B cell (primary cell): Measurements from ENCODE around the gene ALAD. TPM values are rescaled to one million over a fixed set of nuclear protein-coding genes. Genes with fewer than 3 reads are reported as not detected.

Source experiments
- ATAC-seq: fragments of 200-7000 bp; cut with Tn5 transposase; one replicate; pipeline ENCODE4 v1.10.0; 2021; ENCODE audit warnings: low read depth, mild to moderate bottlenecking, moderate number of reproducible peaks, moderate library complexity
- CTCF ChIA-PET: fragments of 350-600 bp; sonication (Branson Sonifier 250); formaldehyde crosslinking; loops from one replicate; lab custom pipeline; 2021; ENCODE audit warnings: antibody characterized with exemption, inconsistent platforms; lab: Charles Lee
- POLR2A ChIA-PET: fragments of 350-600 bp; sonication (Branson Sonifier 250); formaldehyde crosslinking; loops from one replicate; lab custom pipeline; 2021; ENCODE audit warnings: antibody characterized with exemption; lab: Charles Lee
- DNase-seq: peaks from one replicate; pipeline ENCODE4 v3.0.0; 2013
- H2AFZ ChIP-seq: 2 replicates; pipeline ENCODE4 v1.6.1; 2012; ENCODE audit warnings: mild to moderate bottlenecking, low read depth, low read length; ENCODE audit not compliant: insufficient read depth, poor library complexity, severe bottlenecking
- H3K27ac ChIP-seq, 2 donors: 1 replicate in 1 of 2; 2 replicates in 1 of 2; pipeline ENCODE4 v1.5.1; 2012 to 2013; ENCODE audit warnings: low read length in 2 of 2, mild to moderate bottlenecking in 2 of 2, moderate library complexity in 1 of 2
- H3K27me3 ChIP-seq, 4 experiments: fragments of 200-600 bp in 1 of 4; sonication (generic) in 1 of 4; replicated peaks in 1 of 4; 1 replicate in 2 of 4; 2 replicates in 2 of 4; pipeline versions ENCODE4 v1.6.1 to v1.7.0; 2013 to 2016; ENCODE audit warnings: low read length in 3 of 4, mild to moderate bottlenecking in 2 of 4, mixed read lengths in 1 of 4, moderate library complexity in 1 of 4; ENCODE audit not compliant: insufficient read depth in 4 of 4, control insufficient read depth in 3 of 4; ENCODE audit errors: control extremely low read depth in 1 of 4
- H3K36me3 ChIP-seq, 2 experiments: replicated peaks in 1 of 2; 1 replicate in 1 of 2; 2 replicates in 1 of 2; pipeline versions ENCODE4 v1.6.1 to v1.7.1; 2013; ENCODE audit warnings: low read length in 1 of 2; ENCODE audit not compliant: insufficient read depth in 2 of 2, control insufficient read depth in 1 of 2; ENCODE audit errors: control extremely low read depth in 1 of 2, extremely low read depth in 1 of 2
- H3K4me1 ChIP-seq, 2 donors: fragments of 200-600 bp in 1 of 2; sonication (generic) in 1 of 2; 1 replicate in 1 of 2; 2 replicates in 1 of 2; pipeline versions ENCODE4 v1.5.1 to v1.6.1; 2013 to 2017; ENCODE audit warnings: low read length in 2 of 2; ENCODE audit not compliant: control insufficient read depth in 2 of 2, insufficient read depth in 2 of 2
- H3K4me2 ChIP-seq: replicated peaks from 2 replicates; pipeline ENCODE3; 2012; ENCODE audit warnings: mild to moderate bottlenecking, low read depth, low read length; ENCODE audit not compliant: poor library complexity, severe bottlenecking
- H3K4me3 ChIP-seq, 5 experiments: fragments of 200-600 bp in 1 of 5; sonication (generic) in 1 of 5; 1 replicate in 3 of 5; 2 replicates in 2 of 5; pipeline versions ENCODE4 v1.5.1 to v1.7.0; 2011 to 2016; ENCODE audit warnings: low read length in 4 of 5, mild to moderate bottlenecking in 4 of 5, low read depth in 2 of 5, control low read depth in 1 of 5, moderate library complexity in 1 of 5; ENCODE audit not compliant: insufficient read depth in 1 of 5; ENCODE audit errors: control extremely low read depth in 1 of 5, extremely low read depth in 1 of 5
- H3K79me2 ChIP-seq: fragments of 200-600 bp; sonication (generic); one replicate; pipeline ENCODE4 v1.6.0; 2016; ENCODE audit warnings: low read length; ENCODE audit not compliant: control insufficient read depth, insufficient read depth
- H3K9ac ChIP-seq: fragments of 200-600 bp; sonication (generic); 2 replicates; pipeline ENCODE4 v1.6.1; 2017; ENCODE audit warnings: mild to moderate bottlenecking, low read length, moderate library complexity
- H3K9me3 ChIP-seq, 3 donors: one replicate each; pipeline versions ENCODE4 v1.6.1 to v1.7.1; 2013; ENCODE audit warnings: low read length in 2 of 3; ENCODE audit not compliant: control insufficient read depth in 2 of 3, insufficient read depth in 1 of 3; ENCODE audit errors: control extremely low read depth in 1 of 3
- H4K20me1 ChIP-seq: 2 replicates; pipeline ENCODE4 v1.6.0; 2012; ENCODE audit warnings: mild to moderate bottlenecking, low read length; ENCODE audit not compliant: insufficient read depth, control insufficient read depth, poor library complexity, severe bottlenecking
- H3K27ac Mint-ChIP-seq: one replicate; pipeline ENCODE4 v1.8.0; 2021; ENCODE audit warnings: mixed read lengths
- H3K27me3 Mint-ChIP-seq: one replicate; pipeline ENCODE4 v1.8.0; 2021; ENCODE audit warnings: mixed read lengths
- H3K4me1 Mint-ChIP-seq: one replicate; pipeline ENCODE4 v1.8.0; 2021; ENCODE audit warnings: mixed read lengths
- H3K4me3 Mint-ChIP-seq: one replicate; pipeline ENCODE4 v1.8.0; 2021; ENCODE audit warnings: mixed read lengths
- H3K9me3 Mint-ChIP-seq: one replicate; pipeline ENCODE4 v1.8.0; 2022; ENCODE audit warnings: mixed read lengths; ENCODE audit not compliant: insufficient read depth
- EZH2 ChIP-seq: IDR thresholded peaks from 2 replicates; pipeline ENCODE4 v1.6.1; 2012; ENCODE audit warnings: borderline replicate concordance, low read depth, mild to moderate bottlenecking, moderate library complexity, low read length; ENCODE audit not compliant: insufficient read depth, poor library complexity, severe bottlenecking
- WGBS: methylation state at CpG from one replicate; pipeline ENCODE4 v1.1.5; 2013; ENCODE audit warnings: missing lambda C conversion rate; ENCODE audit not compliant: insufficient coverage; 5-methylcytosine and 5-hydroxymethylcytosine counted together
- intact Hi-C: fragments of 100-400 bp; cut with micrococcal nuclease; formaldehyde crosslinking; loops from one replicate; pipeline ENCODE4 v1.10.0; 2022
- polyA plus RNA-seq: library from polyadenylated mRNA; depleted of rRNA; stranded (reverse); fragments of >200 nt; gene quantifications from 2 replicates; pipeline ENCODE4 v1.2.3, GENCODE V29; 2012
- total RNA-seq, 2 donors: library from RNA; stranded (reverse); fragments of 120-200 nt in 1 of 2; gene quantifications; 1 replicate in 1 of 2; 2 replicates in 1 of 2; pipeline versions ENCODE4 v1.2.3 to v1.2.4, GENCODE V29; 2013 to 2022
- TF ChIP-seq, protein P1 (sequence below): fragments of 200-600 bp; IDR thresholded peaks from one replicate; pipeline ENCODE4 v1.8.0; 2022; ENCODE audit warnings: antibody characterized with exemption, mild to moderate bottlenecking

Gene ALAD
- total and polyA plus RNA-seq, 2 donors (not counting 1 experiment from before 2014, with no cell fraction given): 22.0 to 39.8 TPM

DNA sequence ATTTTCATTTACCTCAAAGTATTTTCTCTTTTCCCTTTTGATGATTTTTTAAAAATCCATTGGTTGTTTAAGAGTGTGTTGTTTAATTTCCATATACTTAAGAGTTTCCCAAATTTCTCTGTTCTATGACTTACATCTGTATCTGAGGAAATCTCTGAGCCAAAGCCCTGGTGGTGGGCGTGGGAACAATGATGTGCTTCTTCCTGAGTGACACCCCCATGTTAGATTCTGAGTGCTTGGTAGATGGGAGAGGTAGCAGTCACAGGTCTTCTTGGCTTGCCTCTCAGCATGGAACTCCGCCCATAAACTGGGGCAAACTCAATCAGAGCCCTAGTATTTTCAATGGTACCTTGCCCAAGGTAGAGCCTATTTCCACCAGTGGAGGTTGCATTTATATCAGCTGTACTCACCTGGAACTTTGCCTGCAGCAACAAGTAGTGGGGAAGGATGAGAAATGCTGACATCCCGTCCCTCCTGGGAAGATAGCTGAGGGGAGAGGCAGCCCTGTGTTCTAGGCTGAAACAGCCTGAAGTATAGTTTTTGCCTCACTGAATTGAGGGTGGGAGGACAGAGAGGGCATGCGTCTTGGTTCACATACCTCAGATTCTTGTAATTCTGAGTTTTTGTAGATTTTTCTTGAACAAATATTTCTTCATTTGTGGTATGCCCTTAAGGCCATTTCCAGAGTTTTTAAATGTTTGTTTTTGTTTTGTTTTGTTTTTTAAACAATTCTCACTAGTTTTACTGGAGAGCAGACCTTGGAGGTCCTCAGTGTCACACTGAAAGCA lies 35.8 kb upstream of the ALAD start:
- H3K9me3 Mint-ChIP-seq: no peaks in the 10 kb centered on the region
- H3K79me2 ChIP-seq: no peaks in the 10 kb centered on the region
- ChIA-PET CTCF (interaction anchor here (0.9 kb wide), 1 partner anchor 218 kb away, joined by 3 read pairs; no protein-coding TSS in a partner anchor), POLR2A (no interaction called here)
- peaks cover 0 to 3% (median 0%) of the 10 kb centered on the region in 3 donors for H3K9me3 ChIP-seq
- ATAC-seq (no peak), DNase-seq (no peak)
- H3K27ac ChIP-seq: no peak overlapping the region
- no peaks in the 10 kb centered on the region for H3K27me3 ChIP-seq
- no peak overlapping the region for H3K4me3 Mint-ChIP-seq
- H3K4me1 ChIP-seq: no peaks in the 10 kb centered on the region
- H3K4me3 ChIP-seq: no peak overlapping the region
- no peak overlapping the region for H3K4me2 ChIP-seq
- 94% methylated on average over 2 of the region's 4 CpGs for WGBS
- no peak overlapping the region for H3K9ac ChIP-seq
- H3K27me3 Mint-ChIP-seq: peaks cover 3% of the 10 kb centered on the region
- no peaks in the 10 kb centered on the region for H3K4me1 Mint-ChIP-seq
- intact Hi-C loops: no loop called here
- H3K36me3 ChIP-seq: no peaks in the 10 kb centered on the region
- no peak overlapping the region for H2AFZ ChIP-seq
- no peak overlapping the region for H3K27ac Mint-ChIP-seq
- H4K20me1 ChIP-seq: no peaks in the 10 kb centered on the region
- TF ChIP-seq, protein P1, sequence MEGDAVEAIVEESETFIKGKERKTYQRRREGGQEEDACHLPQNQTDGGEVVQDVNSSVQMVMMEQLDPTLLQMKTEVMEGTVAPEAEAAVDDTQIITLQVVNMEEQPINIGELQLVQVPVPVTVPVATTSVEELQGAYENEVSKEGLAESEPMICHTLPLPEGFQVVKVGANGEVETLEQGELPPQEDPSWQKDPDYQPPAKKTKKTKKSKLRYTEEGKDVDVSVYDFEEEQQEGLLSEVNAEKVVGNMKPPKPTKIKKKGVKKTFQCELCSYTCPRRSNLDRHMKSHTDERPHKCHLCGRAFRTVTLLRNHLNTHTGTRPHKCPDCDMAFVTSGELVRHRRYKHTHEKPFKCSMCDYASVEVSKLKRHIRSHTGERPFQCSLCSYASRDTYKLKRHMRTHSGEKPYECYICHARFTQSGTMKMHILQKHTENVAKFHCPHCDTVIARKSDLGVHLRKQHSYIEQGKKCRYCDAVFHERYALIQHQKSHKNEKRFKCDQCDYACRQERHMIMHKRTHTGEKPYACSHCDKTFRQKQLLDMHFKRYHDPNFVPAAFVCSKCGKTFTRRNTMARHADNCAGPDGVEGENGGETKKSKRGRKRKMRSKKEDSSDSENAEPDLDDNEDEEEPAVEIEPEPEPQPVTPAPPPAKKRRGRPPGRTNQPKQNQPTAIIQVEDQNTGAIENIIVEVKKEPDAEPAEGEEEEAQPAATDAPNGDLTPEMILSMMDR: no peak
- no peak for TF ChIP-seq EZH2

DNA sequence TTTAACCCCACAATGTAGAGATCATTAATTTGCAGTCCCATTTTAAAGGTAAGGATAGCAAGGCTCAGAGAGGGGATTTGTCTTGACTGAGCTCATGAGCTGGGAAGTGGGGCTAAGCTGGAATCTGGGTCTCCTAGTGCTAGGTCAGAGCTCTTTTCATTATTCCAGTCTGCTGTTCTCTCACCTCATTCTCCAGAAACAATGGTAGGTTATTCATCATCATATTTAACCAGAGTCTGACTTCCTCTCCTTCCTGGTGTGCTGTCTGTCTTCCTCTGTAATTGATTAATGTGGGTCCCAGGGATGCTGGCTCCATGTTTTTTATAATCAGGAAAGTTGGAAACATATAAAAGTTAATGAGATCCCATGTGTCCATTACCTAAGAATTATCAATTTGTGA lies 30.1 kb upstream of the ALAD start:
- intact Hi-C loops: no loop called here
- Histone ChIP-seq H2AFZ (no peak overlapping the region), H3K27me3 (no peaks in the 10 kb centered on the region), H3K4me2 (no peak overlapping the region), H3K9ac (no peak overlapping the region), H3K4me3 (no peak overlapping the region), H3K9me3 (peaks cover 0 to 3% (median 0%) of the 10 kb centered on the region in 3 donors), H3K27ac (no peak overlapping the region), H3K4me1 (no peaks in the 10 kb centered on the region), H3K36me3 (no peaks in the 10 kb centered on the region), H4K20me1 (no peaks in the 10 kb centered on the region), H3K79me2 (no peaks in the 10 kb centered on the region)
- H3K27me3 Mint-ChIP-seq: peaks cover 3% of the 10 kb centered on the region
- no peak overlapping the region for H3K27ac Mint-ChIP-seq
- no peak for ATAC-seq
- H3K9me3 Mint-ChIP-seq: no peaks in the 10 kb centered on the region
- ChIA-PET CTCF (interaction anchor here (1.1 to 1.4 kb wide), 2 partner anchors 15 to 226 kb away, joined by 4 read pairs; no protein-coding TSS in a partner anchor), POLR2A (no interaction called here)
- no peaks in the 10 kb centered on the region for H3K4me1 Mint-ChIP-seq
- DNase-seq: no peak
- no peak for TF ChIP-seq EZH2
- TF ChIP-seq, protein P1: no peak
- no peak overlapping the region for H3K4me3 Mint-ChIP-seq
